Brain microvascular endothelial cell (primary cell): ENCODE results near the gene COPG2.

Experiments used
- DNase-seq: peaks from one replicate; pipeline ENCODE4 v3.0.0-alpha.2; 2020
- H3K27ac ChIP-seq: fragments of 250-450 bp; sonication (Bioruptor Pico); 2 replicates; pipeline ENCODE4 v1.5.1; 2020; ENCODE audit warnings: mild to moderate bottlenecking, moderate library complexity
- H3K27me3 ChIP-seq: fragments of 250-450 bp; sonication (Bioruptor Pico); replicated peaks from 2 replicates; pipeline ENCODE4 v1.5.1; 2020; ENCODE audit warnings: mild to moderate bottlenecking
- H3K36me3 ChIP-seq: fragments of 250-450 bp; sonication (Bioruptor Pico); replicated peaks from 2 replicates; pipeline ENCODE4 v1.5.1; 2020; ENCODE audit warnings: mild to moderate bottlenecking
- H3K4me3 ChIP-seq: 2 replicates; pipeline ENCODE4 v1.5.1; 2011; ENCODE audit warnings: low read depth, mild to moderate bottlenecking, control low read depth, low read length, moderate library complexity
- in situ Hi-C: cut with HindIII; loops from 2 replicates; pipeline ENCODE4 v1.10.0; 2017; ENCODE audit warnings: low sequenced_read_pairs, low pct_ligation_motif_present
- TF ChIP-seq, protein P1 (sequence below): IDR thresholded peaks from 2 replicates; pipeline ENCODE4 v1.5.1; 2011; ENCODE audit warnings: low read depth, mild to moderate bottlenecking, moderate library complexity, low read length, control low read depth, inconsistent platforms; ENCODE audit errors: missing control alignments

The COPG2 gene

DNA sequence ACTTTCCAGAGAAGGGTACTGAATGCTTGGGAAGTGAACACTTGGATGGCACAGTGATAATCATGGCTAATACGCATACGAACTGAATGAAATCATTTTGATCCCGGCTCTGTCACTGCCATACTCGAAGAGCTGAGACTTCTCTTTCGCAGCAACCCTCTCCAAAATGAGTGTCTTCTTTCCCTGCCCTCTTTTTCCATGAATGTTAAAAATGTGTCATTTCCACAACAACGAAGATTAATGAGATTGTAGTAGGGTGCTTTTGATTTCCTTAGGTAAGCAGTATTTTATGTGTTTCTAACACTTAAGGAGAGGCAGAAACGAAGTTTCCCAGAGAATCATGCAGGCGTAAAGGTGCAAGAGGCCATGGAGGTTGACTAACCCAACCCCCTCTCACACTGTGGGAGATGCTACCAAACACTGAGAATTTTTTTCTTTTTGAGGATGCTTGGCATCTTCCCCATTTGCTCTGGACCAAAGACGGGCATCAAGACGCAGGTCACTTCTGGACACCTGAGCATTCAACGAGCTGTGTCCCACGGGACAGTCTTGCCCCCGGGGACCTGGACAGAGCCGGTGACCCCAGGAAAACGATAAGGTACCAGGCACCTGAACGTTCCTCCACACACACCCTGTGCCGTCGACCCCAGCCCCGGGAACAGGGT, 823 bp downstream of the COPG2 start:
- Histone ChIP-seq H3K27ac (no peak overlapping the region), H3K4me3 (peak overlapping the region; percentile 61), H3K36me3 (no peaks in the 10 kb centered on the region), H3K27me3 (no peaks in the 10 kb centered on the region)
- TF ChIP-seq, protein P1, sequence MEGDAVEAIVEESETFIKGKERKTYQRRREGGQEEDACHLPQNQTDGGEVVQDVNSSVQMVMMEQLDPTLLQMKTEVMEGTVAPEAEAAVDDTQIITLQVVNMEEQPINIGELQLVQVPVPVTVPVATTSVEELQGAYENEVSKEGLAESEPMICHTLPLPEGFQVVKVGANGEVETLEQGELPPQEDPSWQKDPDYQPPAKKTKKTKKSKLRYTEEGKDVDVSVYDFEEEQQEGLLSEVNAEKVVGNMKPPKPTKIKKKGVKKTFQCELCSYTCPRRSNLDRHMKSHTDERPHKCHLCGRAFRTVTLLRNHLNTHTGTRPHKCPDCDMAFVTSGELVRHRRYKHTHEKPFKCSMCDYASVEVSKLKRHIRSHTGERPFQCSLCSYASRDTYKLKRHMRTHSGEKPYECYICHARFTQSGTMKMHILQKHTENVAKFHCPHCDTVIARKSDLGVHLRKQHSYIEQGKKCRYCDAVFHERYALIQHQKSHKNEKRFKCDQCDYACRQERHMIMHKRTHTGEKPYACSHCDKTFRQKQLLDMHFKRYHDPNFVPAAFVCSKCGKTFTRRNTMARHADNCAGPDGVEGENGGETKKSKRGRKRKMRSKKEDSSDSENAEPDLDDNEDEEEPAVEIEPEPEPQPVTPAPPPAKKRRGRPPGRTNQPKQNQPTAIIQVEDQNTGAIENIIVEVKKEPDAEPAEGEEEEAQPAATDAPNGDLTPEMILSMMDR: no peak
- no peak for DNase-seq
- in situ Hi-C loops: no loop called here

DNA sequence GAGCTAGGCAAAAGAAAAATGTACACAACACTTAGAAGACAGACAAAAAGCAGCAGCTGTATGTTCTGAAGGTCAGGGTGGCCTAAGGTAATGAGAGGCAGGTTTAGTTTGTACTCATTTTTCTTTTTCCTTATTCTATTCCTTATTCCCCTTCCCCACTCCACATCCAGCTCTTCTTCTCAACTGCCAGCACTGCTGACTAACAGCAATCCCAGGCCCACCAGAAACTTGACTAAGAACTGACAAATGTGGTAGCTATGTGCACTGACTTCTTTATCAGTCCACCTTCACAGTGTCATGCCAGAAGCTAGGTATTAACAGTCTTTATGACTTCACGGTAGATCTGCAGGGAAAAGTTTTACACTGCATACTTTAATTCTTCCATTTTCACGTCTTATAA, 6.1 kb downstream of the COPG2 start:
- H3K4me3 ChIP-seq: no peak overlapping the region
- in situ Hi-C loops: no loop called here
- no peak overlapping the region for H3K27ac ChIP-seq
- H3K36me3 ChIP-seq: peaks cover 14% of the 10 kb centered on the region
- TF ChIP-seq, protein P1: no peak
- DNase-seq: peak; percentile 5
- no peaks in the 10 kb centered on the region for H3K27me3 ChIP-seq

- TF ChIP-seq, protein P1: no peak
- Histone ChIP-seq H3K36me3 (peaks cover 3% of the 10 kb centered on the region), H3K27me3 (no peaks in the 10 kb centered on the region), H3K27ac (no peak overlapping the region), H3K4me3 (no peak overlapping the region)
- DNase-seq: no peak
- in situ Hi-C loops: no loop called here
Observed at GRCh38 chr7:130655286-130655685, 13.3 kb downstream of the COPG2 start.

- H3K27me3 ChIP-seq: no peaks in the 10 kb centered on the region
- H3K27ac ChIP-seq: no peak overlapping the region
- in situ Hi-C loops: no loop called here
- no peak overlapping the region for H3K4me3 ChIP-seq
- TF ChIP-seq, protein P1: no peak
- DNase-seq: no peak
- H3K36me3 ChIP-seq: no peaks in the 10 kb centered on the region
Observed at GRCh38 chr7:130654850-130655249, 13.7 kb downstream of the COPG2 start.

GRCh38 chr7:130650611-130651120, 17.9 kb downstream of the COPG2 start:
- in situ Hi-C loops: no loop called here
- no peak for DNase-seq
- no peaks in the 10 kb centered on the region for H3K36me3 ChIP-seq
- TF ChIP-seq, protein P1: no peak
- H3K4me3 ChIP-seq: no peak overlapping the region
- no peaks in the 10 kb centered on the region for H3K27me3 ChIP-seq
- H3K27ac ChIP-seq: no peak overlapping the region
